Measurements from ENCODE around the gene IPO11. TPM values are rescaled to one million over a fixed set of nuclear protein-coding genes. Genes with fewer than 3 reads are reported as not detected.
A peak's percentile ranks its signal among the peaks of the same experiment; 100 is the strongest.

IPO11 gene
- total and polyA plus RNA-seq, 9 donors: 20.0 to 27.7 (median 22.4) TPM

- WGBS (ENCODE audit: insufficient coverage): 56% methylated on average over 7 of the region's 11 CpGs
- Histone ChIP-seq H3K36me3 (ENCODE audit: control insufficient read depth, insufficient read depth, low read length) (no peaks in the 10 kb centered on the region), H3K4me3 (ENCODE audit: low read length) (no peak overlapping the region), H3K4me1 (ENCODE audit: control insufficient read depth, insufficient read depth, low read length) (peaks cover 3% of the 10 kb centered on the region), H3K27ac (ENCODE audit: low read length) (peak overlapping the region; percentile 13), H3K27me3 (ENCODE audit: control insufficient read depth, insufficient read depth, low read length) (no peaks in the 10 kb centered on the region), H3K9me3 (replicated peaks; ENCODE audit: control insufficient read depth, low read depth, low read length) (no peaks in the 10 kb centered on the region)
- peak; percentile 13 for DNase-seq
Measured at GRCh38 chr5:62431735-62432620, 19.4 kb downstream of the IPO11 start.

- no peaks in the 10 kb centered on the region for H3K9me3 ChIP-seq (replicated peaks; ENCODE audit: control insufficient read depth, low read depth, low read length)
- no peaks in the 10 kb centered on the region for H3K36me3 ChIP-seq (ENCODE audit: control insufficient read depth, insufficient read depth, low read length)
- H3K27ac ChIP-seq (ENCODE audit: low read length): no peak overlapping the region
- no CpG with 5 or more reads among the region's 5 CpGs for WGBS (ENCODE audit: insufficient coverage)
- no peaks in the 10 kb centered on the region for H3K27me3 ChIP-seq (ENCODE audit: control insufficient read depth, insufficient read depth, low read length)
- H3K4me3 ChIP-seq (ENCODE audit: low read length): no peak overlapping the region
- peaks cover 3% of the 10 kb centered on the region for H3K4me1 ChIP-seq (ENCODE audit: control insufficient read depth, insufficient read depth, low read length)
- peak; percentile 4 for DNase-seq
Measured at GRCh38 chr5:62432621-62433064, 20.1 kb downstream of the IPO11 start.

DNA sequence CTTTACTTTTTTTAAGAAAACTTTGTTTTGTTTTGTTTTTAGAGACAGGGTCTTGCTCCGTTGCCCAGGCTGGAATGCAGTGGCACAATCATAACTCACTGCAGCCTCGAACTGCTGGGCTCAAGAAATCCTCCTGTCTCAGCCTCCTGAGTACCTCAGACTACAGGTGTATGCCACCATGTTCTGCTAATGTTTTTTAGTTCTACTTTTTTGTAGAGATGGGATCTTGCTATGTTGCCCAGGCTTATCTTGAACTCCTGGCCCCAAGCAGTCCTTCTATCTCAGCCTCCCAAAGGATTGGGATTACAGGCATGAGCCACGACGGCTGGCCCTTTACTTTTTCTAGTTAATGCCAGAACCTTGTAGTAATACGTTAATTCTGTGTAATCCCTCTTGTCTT is 36.0 kb downstream of the IPO11 start:
- WGBS (ENCODE audit: insufficient coverage): no CpG with 5 or more reads among the region's 5 CpGs
- Histone ChIP-seq H3K27ac (ENCODE audit: low read length) (no peak overlapping the region), H3K9me3 (replicated peaks; ENCODE audit: control insufficient read depth, low read depth, low read length) (no peaks in the 10 kb centered on the region), H3K4me3 (ENCODE audit: low read length) (no peak overlapping the region), H3K27me3 (ENCODE audit: control insufficient read depth, insufficient read depth, low read length) (no peaks in the 10 kb centered on the region), H3K36me3 (ENCODE audit: control insufficient read depth, insufficient read depth, low read length) (peaks cover 16% of the 10 kb centered on the region), H3K4me1 (ENCODE audit: control insufficient read depth, insufficient read depth, low read length) (no peaks in the 10 kb centered on the region)
- no peak for DNase-seq

DNA sequence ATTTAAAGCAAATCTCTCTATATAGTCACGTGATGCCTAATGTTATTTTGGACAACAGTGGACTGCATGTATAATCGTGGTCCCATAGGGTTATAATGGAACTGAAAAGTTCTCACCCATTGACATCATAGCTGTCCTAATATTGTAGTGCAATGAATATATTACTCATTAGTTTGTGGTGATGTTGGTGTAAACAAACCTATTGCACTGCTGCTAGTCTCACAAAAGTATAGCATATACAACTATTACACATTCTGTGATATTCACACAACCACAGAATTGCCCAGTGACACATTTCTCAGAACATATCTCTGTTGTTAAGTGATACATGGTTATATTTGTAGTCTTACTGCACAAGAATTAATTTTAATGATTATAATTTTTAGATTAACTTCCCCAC is 37.7 kb downstream of the IPO11 start:
- no CpG with 5 or more reads among the region's 2 CpGs for WGBS (ENCODE audit: insufficient coverage)
- Histone ChIP-seq H3K36me3 (ENCODE audit: control insufficient read depth, insufficient read depth, low read length) (peaks cover 16% of the 10 kb centered on the region), H3K9me3 (replicated peaks; ENCODE audit: control insufficient read depth, low read depth, low read length) (no peaks in the 10 kb centered on the region), H3K27me3 (ENCODE audit: control insufficient read depth, insufficient read depth, low read length) (no peaks in the 10 kb centered on the region), H3K4me3 (ENCODE audit: low read length) (no peak overlapping the region), H3K4me1 (ENCODE audit: control insufficient read depth, insufficient read depth, low read length) (no peaks in the 10 kb centered on the region), H3K27ac (ENCODE audit: low read length) (no peak overlapping the region)
- DNase-seq: no peak

DNA sequence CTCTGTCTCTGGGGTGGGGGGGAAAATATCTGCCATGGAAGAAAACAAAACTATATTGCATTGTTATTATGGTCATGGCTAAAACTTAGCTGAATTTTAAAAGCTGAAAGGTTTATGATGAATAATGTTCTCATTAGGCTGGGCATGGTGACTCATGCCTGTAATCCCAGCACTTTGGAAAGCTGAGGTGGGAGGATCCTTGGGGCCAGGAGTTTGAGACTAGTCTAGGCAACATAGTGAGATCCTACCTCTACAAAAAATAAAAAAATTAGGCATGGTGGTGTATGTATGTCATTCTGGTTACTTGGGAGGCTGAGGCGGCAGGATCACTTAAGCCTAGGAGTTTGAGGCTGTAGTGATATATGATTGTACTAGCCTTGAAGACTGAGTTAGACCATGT is 44.5 kb downstream of the IPO11 start:
- Histone ChIP-seq H3K27ac (ENCODE audit: low read length) (no peak overlapping the region), H3K36me3 (ENCODE audit: control insufficient read depth, insufficient read depth, low read length) (peaks cover 13% of the 10 kb centered on the region), H3K4me3 (ENCODE audit: low read length) (no peak overlapping the region), H3K9me3 (replicated peaks; ENCODE audit: control insufficient read depth, low read depth, low read length) (no peaks in the 10 kb centered on the region), H3K4me1 (ENCODE audit: control insufficient read depth, insufficient read depth, low read length) (no peaks in the 10 kb centered on the region), H3K27me3 (ENCODE audit: control insufficient read depth, insufficient read depth, low read length) (no peaks in the 10 kb centered on the region)
- no peak for DNase-seq
- 100% methylated on average over 1 of the region's 1 CpG for WGBS (ENCODE audit: insufficient coverage)

- Histone ChIP-seq H3K4me1 (ENCODE audit: control insufficient read depth, insufficient read depth, low read length) (no peaks in the 10 kb centered on the region), H3K36me3 (ENCODE audit: control insufficient read depth, insufficient read depth, low read length) (peaks cover 5% of the 10 kb centered on the region), H3K4me3 (ENCODE audit: low read length) (no peak overlapping the region), H3K9me3 (replicated peaks; ENCODE audit: control insufficient read depth, low read depth, low read length) (no peaks in the 10 kb centered on the region), H3K27me3 (ENCODE audit: control insufficient read depth, insufficient read depth, low read length) (no peaks in the 10 kb centered on the region), H3K27ac (ENCODE audit: low read length) (no peak overlapping the region)
- peak; percentile 59 for DNase-seq
Measured at GRCh38 chr5:62460578-62460983, 48.0 kb downstream of the IPO11 start.

DNA sequence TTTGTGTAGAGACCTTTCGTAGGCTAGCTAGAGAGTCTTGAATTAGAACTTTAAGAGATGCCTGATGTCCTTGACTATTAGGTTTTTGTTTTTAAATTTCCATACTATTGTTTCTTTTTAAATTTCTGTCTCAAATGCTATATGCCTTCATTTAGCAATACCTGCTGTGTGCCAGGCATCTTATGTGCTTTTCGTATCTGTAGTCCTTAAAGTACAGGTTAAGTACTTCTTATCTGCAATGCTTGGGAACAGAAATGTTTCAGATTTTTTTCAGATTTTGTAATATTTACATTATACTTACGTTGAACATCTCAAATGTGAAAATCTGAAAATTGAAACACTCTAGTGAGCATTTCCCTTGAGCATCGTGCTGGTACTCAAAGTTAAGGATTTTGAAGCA is 49.0 kb downstream of the IPO11 start:
- no peaks in the 10 kb centered on the region for H3K9me3 ChIP-seq (replicated peaks; ENCODE audit: control insufficient read depth, low read depth, low read length)
- WGBS (ENCODE audit: insufficient coverage): no CpG with 5 or more reads among the region's 4 CpGs
- H3K4me1 ChIP-seq (ENCODE audit: control insufficient read depth, insufficient read depth, low read length): no peaks in the 10 kb centered on the region
- H3K36me3 ChIP-seq (ENCODE audit: control insufficient read depth, insufficient read depth, low read length): no peaks in the 10 kb centered on the region
- H3K27me3 ChIP-seq (ENCODE audit: control insufficient read depth, insufficient read depth, low read length): no peaks in the 10 kb centered on the region
- no peak overlapping the region for H3K27ac ChIP-seq (ENCODE audit: low read length)
- DNase-seq: no peak
- H3K4me3 ChIP-seq (ENCODE audit: low read length): no peak overlapping the region

DNA sequence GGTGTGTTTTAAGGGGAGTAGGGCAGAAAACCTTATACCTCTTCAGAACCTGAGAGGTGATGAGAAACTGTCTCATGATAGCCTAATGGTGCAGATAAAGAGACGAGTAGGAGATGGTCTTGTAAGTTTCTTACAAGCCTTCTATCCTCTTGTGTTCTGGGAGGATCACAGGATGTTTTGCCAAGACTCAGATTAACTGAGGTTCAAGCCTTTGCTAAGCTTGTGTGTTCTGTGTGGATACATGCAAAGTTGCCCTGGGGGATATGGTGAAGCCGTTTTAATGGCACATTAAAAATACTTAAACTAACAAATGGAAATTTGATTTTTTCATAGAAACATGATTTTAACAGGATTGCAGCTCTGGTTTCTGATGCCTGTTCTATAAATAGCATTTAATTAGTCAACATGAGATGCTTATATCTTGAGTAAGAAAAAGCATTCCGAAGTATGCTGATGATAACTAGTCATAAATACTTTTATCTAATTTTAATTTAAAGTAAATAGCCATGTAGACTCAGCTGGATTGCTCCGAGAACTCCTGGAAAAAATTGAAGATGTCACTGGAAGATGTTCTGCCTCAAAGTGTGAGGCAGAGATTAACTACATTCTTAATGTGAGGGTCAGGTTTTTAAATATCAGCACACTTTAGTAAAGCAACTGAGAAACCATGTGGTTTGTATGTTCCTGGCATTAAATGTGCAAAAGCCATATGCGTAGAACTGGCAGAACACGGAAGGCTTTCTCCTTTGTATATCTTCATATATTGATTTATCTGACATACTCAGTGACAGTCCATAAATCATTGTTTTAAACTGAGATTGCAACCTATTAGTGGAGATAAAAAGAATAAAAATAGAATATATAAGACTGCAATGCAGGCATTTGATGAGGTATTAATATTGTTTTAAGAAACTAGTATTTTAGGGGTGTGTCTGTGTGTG is 53.7 kb downstream of the IPO11 start:
- Histone ChIP-seq H3K9me3 (replicated peaks; ENCODE audit: control insufficient read depth, low read depth, low read length) (no peaks in the 10 kb centered on the region), H3K27me3 (ENCODE audit: control insufficient read depth, insufficient read depth, low read length) (no peaks in the 10 kb centered on the region), H3K27ac (ENCODE audit: low read length) (no peak overlapping the region), H3K4me3 (ENCODE audit: low read length) (no peak overlapping the region), H3K4me1 (ENCODE audit: control insufficient read depth, insufficient read depth, low read length) (no peaks in the 10 kb centered on the region), H3K36me3 (ENCODE audit: control insufficient read depth, insufficient read depth, low read length) (peaks cover 7% of the 10 kb centered on the region)
- no peak for DNase-seq
- WGBS (ENCODE audit: insufficient coverage): 86% methylated on average over 1 of the region's 6 CpGs

DNA sequence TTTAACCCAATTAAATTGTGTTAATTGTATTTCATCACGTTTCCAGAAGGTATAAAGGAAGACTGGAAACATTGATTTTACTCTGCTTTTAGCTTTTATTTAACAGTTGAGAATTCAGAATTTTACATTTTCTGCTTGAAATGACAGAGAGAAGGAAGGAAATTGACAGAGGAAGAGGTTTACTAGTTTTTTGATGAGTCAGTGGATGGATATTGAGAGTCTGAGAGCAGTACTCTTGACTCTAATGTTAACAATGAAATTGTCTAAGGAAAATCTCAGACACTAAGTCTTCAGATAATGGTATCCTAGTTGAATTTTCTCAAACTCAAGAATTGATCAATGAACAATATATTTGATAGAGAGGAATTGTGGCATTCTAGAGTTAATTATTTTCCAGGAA is 60.6 kb downstream of the IPO11 start:
- no peaks in the 10 kb centered on the region for H3K36me3 ChIP-seq (ENCODE audit: control insufficient read depth, insufficient read depth, low read length)
- H3K4me1 ChIP-seq (ENCODE audit: control insufficient read depth, insufficient read depth, low read length): no peaks in the 10 kb centered on the region
- no peak for DNase-seq
- no CpG with 5 or more reads among the region's 1 CpG for WGBS (ENCODE audit: insufficient coverage)
- H3K27ac ChIP-seq (ENCODE audit: low read length): no peak overlapping the region
- no peaks in the 10 kb centered on the region for H3K27me3 ChIP-seq (ENCODE audit: control insufficient read depth, insufficient read depth, low read length)
- no peaks in the 10 kb centered on the region for H3K9me3 ChIP-seq (replicated peaks; ENCODE audit: control insufficient read depth, low read depth, low read length)
- H3K4me3 ChIP-seq (ENCODE audit: low read length): no peak overlapping the region

- Histone ChIP-seq H3K27me3 (ENCODE audit: control insufficient read depth, insufficient read depth, low read length) (no peaks in the 10 kb centered on the region), H3K4me3 (ENCODE audit: low read length) (no peak overlapping the region), H3K4me1 (ENCODE audit: control insufficient read depth, insufficient read depth, low read length) (no peaks in the 10 kb centered on the region), H3K27ac (ENCODE audit: low read length) (no peak overlapping the region), H3K36me3 (ENCODE audit: control insufficient read depth, insufficient read depth, low read length) (no peaks in the 10 kb centered on the region), H3K9me3 (replicated peaks; ENCODE audit: control insufficient read depth, low read depth, low read length) (no peaks in the 10 kb centered on the region)
- DNase-seq: no peak
- WGBS (ENCODE audit: insufficient coverage): 94% methylated on average over 4 of the region's 9 CpGs
Measured at GRCh38 chr5:62475072-62475471, 62.5 kb downstream of the IPO11 start.

Measured in muscle of leg (tissue), 11 donors.